Activated CD4-positive, alpha-beta T cell treated with anti-CD3 and anti-CD28 coated beads for 24 hours (primary cell): Measurements from ENCODE around the gene LCK.
"Not testable (repeated sequence)": the region's sequence is repeated elsewhere in the genome, so short reads cannot be mapped to it uniquely, and the experiment has no call there.

ENCODE experiments used
- DNase-seq, 2 donors: peaks; one replicate each; pipeline ENCODE4 v3.0.0-alpha.2; 2020; ENCODE audit warnings: low read depth in 2 of 2

The LCK gene

GRCh38 chr1:32239790-32240139, 11.3 kb upstream of the LCK start:
- no peak for DNase-seq

GRCh38 chr1:32240140-32240951, 10.7 kb upstream of the LCK start:
- DNase-seq: no peak

DNA sequence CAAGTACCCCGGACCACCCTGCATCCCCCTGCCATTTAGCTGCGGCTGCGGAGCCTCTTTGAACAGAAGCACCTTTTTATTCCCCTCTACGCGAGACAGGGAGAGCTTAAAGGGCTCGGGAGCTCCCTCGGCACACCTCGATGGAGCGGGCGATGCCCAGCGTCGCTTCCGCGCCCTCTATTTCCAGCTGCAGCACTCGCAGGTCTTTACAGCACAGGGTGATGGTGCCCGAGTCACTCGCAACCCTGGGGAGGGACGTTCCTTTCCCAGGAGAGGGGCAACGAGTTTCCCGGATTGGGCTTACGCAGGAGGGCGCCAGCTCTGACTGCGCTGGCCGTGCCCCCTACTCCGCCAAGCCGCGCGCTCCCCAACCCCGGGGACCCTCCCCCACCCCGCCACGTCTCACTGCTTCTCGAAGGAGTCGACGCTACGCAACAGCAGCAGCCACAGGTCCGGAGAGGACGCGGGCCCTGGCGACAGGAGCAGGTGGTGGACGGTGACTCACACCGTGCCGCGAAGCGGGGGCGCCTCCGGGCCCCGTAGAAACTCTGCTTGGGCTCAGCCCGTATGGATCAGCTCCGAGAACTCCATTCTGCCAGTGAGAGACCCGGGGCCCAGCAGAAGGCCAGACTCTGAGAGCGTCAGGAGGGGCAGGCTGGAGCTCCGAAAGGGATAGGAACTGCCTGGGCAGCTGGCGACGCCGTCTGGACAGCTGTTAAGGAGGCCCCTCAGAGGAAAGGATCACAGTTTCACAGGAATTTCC, 9.9 kb upstream of the LCK start:
- no peak for DNase-seq

DNA sequence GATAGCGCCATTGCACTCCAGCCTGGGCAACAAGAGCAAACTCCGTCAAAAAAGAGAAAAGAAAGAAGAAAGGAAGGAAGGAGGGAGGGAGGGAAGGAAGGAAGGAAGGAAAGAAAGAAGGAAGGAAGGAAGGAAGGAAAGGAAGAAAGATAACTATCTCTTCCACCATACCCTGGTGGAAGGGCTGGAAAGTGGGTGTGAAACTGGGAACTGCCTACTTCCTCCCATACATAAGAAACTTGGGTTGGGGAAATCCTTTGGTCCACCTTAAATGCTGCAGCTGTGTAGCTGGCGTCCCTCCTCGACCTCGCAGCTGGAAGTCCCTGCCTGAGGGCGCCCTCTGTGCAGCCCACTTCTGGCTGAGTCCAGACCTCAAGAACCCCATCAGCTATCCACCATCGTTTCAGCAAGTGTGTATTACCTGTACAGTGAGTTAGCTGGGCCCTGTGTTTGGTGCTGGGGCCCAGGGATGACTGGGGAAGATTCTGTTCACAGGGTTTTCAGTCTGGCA, 8.7 kb upstream of the LCK start:
- DNase-seq: no peak

DNA sequence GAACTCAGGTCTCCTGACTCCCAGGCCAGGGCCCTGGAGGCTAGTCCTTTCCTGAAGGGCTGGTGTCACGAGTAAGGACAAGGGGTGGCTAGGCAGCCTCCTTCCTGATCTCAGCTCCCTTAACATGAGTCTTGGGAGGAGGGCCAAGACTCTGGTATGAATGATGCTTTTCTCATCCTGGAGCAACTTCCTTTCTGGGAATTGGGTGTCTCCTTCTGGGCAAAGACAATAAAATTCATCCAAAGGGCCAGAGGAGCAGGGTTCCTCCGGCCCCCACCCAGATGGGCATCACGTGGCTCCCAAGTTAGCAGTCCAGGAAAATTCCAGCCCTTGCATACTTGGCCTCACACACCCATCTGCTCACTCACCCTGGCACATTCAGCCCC, 4.2 kb upstream of the LCK start, which contains the start of gene FAM167B:
Gene FAM167B (plus strand): TSS at position 335 of the 386 bp plus-strand sequence. CDS start 200 bp downstream, outside the sequence.
- DNase-seq: no peak

- no peak for DNase-seq
Measured at GRCh38 chr1:32247452-32247851, 3.6 kb upstream of the LCK start.

GRCh38 chr1:32247983-32248889, 2.8 kb upstream of the LCK start:
- peak; percentile 64 to 84 for DNase-seq

- DNase-seq: peak; percentile 60 to 63
Measured at GRCh38 chr1:32249831-32250525, 1.1 kb upstream of the LCK start.

GRCh38 chr1:32255072-32256071, 4.3 kb downstream of the LCK start:
- no peak for DNase-seq

DNA sequence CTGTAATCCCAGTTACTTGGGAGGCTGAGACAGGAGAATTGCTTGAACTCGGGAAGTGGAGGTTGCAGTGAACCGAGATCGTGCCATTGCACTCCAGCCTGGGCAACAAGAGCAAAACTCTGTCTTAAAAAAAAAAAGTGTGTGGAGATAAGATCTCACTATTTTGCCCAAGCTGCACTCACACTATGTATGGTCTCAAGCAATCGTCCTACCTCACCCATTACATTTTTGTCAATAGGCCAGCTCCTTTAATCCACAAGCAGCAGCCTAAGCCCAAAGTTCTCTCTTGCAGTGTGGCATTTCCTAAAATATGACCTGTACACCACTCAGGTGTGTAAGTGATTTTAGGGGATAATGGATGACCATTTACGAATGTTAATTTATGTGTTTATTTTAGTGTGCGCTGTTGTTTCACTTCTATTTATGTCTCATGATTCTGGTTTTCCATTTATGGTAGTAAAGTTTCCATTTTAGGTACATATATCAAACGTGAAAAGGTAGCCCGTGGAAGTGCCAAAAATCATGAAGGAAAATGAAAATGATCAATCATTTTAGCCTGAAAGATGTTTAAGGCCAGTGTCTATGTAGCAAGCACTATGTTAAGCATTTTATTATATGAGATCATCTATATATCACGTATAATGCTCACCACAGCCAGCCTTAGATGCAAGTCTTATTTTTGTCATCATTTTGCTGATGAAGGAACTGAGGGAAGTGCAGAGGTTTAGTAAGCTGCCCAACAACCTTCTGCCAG, 5.6 kb downstream of the LCK start:
- DNase-seq: no peak

DNA sequence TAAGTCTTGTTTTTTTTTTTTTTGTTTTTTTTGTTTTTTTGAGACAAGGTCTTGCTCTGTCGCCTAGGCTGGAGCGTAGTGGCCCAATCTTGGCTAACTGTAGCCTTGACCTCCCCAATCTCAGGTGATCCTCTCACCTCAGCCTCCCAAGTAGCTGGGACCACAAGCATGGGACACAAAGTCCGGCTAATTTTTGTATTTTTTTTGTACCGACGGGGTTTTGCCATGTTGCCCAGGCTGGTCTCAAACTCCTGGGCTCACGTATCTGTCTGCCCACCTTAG, 6.1 kb downstream of the LCK start:
- no peak for DNase-seq

DNA sequence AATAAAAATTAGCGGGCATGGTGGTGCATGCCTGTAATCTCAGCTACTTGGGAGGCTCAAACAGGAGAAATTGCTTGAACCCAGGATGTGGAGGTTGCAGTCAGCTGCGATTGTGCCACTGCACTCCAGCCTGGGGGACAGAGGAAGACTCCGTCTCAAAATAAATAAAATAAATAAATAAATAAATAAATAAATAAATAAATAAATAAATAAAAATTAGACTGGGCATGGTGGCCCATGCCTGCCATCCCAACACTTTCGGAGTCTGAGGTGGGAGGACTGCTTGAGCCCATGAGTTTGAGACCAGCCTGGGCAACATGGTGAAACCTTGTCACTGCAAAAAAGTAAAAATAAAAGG, 12.2 kb downstream of the LCK start:
- DNase-seq: not testable (repeated sequence)

DNA sequence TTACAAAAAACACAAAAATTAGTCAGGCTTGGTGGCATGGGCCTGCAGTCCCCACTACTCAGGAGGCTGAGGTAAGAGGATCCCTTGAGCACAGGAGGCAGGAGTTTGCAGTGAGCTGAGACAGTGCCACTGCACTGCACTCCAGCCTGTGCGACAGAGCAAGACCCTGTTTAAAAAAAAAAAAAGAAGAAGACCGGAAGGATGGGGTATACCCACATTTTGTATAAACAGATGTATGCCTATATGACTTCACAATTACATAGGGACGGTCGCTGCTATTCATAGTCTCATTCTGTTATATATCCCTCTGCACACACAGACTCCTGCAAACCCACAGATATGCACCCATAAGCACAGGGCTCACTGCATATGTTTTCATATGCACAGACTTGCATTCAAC, 12.7 kb downstream of the LCK start:
- no peak for DNase-seq

- DNase-seq: no peak
Measured at GRCh38 chr1:32265846-32266245, 14.8 kb downstream of the LCK start.

GRCh38 chr1:32266921-32267591, 16.0 kb downstream of the LCK start:
- no peak for DNase-seq

- no peak for DNase-seq
Measured at GRCh38 chr1:32269744-32270143, 18.7 kb downstream of the LCK start.

DNA sequence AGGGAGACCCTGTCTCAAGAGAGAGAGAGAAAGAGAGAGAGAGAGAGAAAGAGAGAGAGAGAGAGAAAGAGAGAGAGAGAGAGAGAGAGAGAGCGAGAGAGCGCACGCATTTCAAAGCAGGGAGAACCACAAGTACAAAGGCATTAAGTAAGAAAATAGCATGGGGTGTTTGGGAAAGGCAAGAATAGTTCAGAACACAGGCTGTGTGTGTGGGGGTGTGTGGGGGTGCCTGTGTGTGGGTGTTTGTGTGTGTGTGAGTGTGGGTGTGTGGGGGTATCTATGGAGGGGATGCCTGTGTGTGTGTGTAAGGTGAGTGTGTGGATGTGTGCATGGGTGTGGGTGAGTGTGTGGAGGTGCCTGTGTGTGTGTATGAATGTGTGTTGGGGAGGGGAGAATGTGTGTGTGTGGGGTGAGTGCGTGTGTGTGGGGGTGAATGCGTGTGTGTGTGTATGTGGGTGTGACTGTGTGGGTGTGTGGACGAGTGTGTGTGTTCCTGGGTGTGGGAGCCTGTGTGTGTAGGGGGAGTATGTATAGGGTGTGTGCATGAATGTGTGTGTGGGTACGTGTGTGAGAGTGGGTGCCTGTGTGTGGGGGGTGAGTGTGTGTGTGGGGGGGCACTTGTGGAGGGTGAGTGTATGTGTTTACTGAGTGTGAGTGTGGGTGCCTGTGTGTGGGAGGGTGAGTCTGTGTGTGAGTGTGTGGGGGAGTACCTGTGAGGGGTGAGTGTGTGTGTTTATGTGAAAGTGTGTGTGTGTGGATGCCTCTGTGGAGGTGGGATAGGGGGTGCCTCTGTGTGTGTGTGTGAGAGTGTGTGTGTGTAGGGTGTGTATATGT, 21.7 kb downstream of the LCK start:
- no peak for DNase-seq
